ENCODE results near the gene HFM1. TPM values are rescaled to one million over a fixed set of nuclear protein-coding genes. Genes with fewer than 3 reads are reported as not detected.
"Not testable (repeated sequence)": the region's sequence is repeated elsewhere in the genome, so short reads cannot be mapped to it uniquely, and the experiment has no call there.

HFM1 gene
- total and polyA plus RNA-seq, 7 experiments from 2014 or later = not detected

GRCh38 chr1:91288843-91289553, 115.6 kb downstream of the HFM1 start:
- H3K27ac ChIP-seq (ENCODE audit: low read depth, low read length); H3K27ac Mint-ChIP-seq; H3K4me1 Mint-ChIP-seq; H3K27me3 ChIP-seq (ENCODE audit: control insufficient read depth in 2 of 2, insufficient read depth in 2 of 2, low read length in 2 of 2); H3K4me1 ChIP-seq (ENCODE audit: control insufficient read depth in 2 of 2, insufficient read depth in 2 of 2, low read length in 2 of 2); ATAC-seq; H3K9me3 ChIP-seq (ENCODE audit: control insufficient read depth in 2 of 3, low read length in 3 of 3); intact Hi-C loops (cut with micrococcal nuclease); H3K36me3 ChIP-seq (ENCODE audit: control insufficient read depth in 2 of 3, insufficient read depth in 3 of 3, low read length in 3 of 3); H3K4me3 ChIP-seq (ENCODE audit: low read length); DNase-seq; H3K36me3 Mint-ChIP-seq; CTCF ChIA-PET; POLR2A ChIA-PET; H3K4me3 Mint-ChIP-seq: not testable (repeated sequence)
- Mint-ChIP-seq H3K9me3 (peaks cover 0 to 12% (median 2%) of the 10 kb centered on the region in 11 donors), H3K27me3 (peaks cover 0 to 16% (median 4%) of the 10 kb centered on the region in 5 donors)

DNA sequence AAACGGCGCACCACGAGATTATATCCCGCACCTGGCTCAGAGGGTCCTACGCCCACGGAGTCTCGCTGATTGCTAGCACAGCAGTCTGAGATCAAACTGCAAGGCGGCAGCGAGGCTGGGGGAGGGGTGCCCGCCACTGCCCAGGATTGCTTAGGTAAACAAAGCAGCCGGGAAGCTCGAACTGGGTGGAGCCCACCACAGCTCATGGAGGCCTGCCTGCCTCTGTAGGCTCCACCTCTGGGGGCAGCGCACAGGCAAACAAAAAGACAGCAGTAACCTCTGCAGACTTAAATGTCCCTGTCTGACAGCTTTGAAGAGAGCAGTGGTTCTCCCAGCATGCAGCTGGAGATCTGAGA, 117.7 kb downstream of the HFM1 start:
- intact Hi-C loops (cut with micrococcal nuclease); H3K9me3 ChIP-seq (ENCODE audit: control insufficient read depth in 2 of 3, low read length in 3 of 3); ATAC-seq; H3K27me3 ChIP-seq (ENCODE audit: control insufficient read depth in 2 of 2, insufficient read depth in 2 of 2, low read length in 2 of 2); H3K4me1 ChIP-seq (ENCODE audit: control insufficient read depth in 2 of 2, insufficient read depth in 2 of 2, low read length in 2 of 2); DNase-seq; H3K36me3 ChIP-seq (ENCODE audit: control insufficient read depth in 2 of 3, insufficient read depth in 3 of 3, low read length in 3 of 3); H3K27ac Mint-ChIP-seq; H3K27ac ChIP-seq (ENCODE audit: low read depth, low read length); H3K4me3 Mint-ChIP-seq; H3K36me3 Mint-ChIP-seq; CTCF ChIA-PET; H3K4me3 ChIP-seq (ENCODE audit: low read length); H3K4me1 Mint-ChIP-seq; POLR2A ChIA-PET: not testable (repeated sequence)
- Mint-ChIP-seq H3K9me3 (peaks cover 0 to 11% (median 2%) of the 10 kb centered on the region in 11 donors), H3K27me3 (peaks cover 0 to 16% (median 4%) of the 10 kb centered on the region in 5 donors)

GRCh38 chr1:91286259-91286961, 118.2 kb downstream of the HFM1 start:
- DNase-seq; CTCF ChIA-PET; H3K4me3 ChIP-seq (ENCODE audit: low read length); H3K4me3 Mint-ChIP-seq; H3K36me3 Mint-ChIP-seq; H3K4me1 Mint-ChIP-seq; H3K4me1 ChIP-seq (ENCODE audit: control insufficient read depth in 2 of 2, insufficient read depth in 2 of 2, low read length in 2 of 2); H3K27ac ChIP-seq (ENCODE audit: low read depth, low read length); intact Hi-C loops (cut with micrococcal nuclease); H3K9me3 ChIP-seq (ENCODE audit: control insufficient read depth in 2 of 3, low read length in 3 of 3); ATAC-seq; H3K36me3 ChIP-seq (ENCODE audit: control insufficient read depth in 2 of 3, insufficient read depth in 3 of 3, low read length in 3 of 3); H3K27ac Mint-ChIP-seq; POLR2A ChIA-PET; H3K27me3 ChIP-seq (ENCODE audit: control insufficient read depth in 2 of 2, insufficient read depth in 2 of 2, low read length in 2 of 2); H3K9me3 Mint-ChIP-seq: not testable (repeated sequence)
- H3K27me3 Mint-ChIP-seq = peaks cover under 1 to 16% (median 4%) of the 10 kb centered on the region in 5 donors

DNA sequence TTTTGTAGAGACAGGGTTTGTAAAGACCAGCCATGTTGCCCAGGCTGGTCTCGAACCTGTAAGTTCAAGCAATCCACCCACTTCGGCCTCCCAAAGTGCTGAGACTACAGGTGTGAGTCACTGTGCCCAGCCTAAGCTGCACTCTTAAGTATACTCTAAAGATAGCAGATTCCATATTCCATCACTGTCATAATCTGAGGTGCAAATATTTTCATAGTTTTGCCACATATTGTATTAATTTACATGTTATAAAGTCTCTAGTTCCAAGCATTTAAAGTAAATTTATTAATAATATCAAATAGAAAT, 121.3 kb downstream of the HFM1 start:
- ATAC-seq (no peak), DNase-seq (no peak)
- ChIA-PET POLR2A (no interaction called here), CTCF (interaction anchor here (0.9 to 1.4 kb wide), 3 partner anchors 229 to 645 kb away, joined by 3 to 8 read pairs (median 5); no protein-coding TSS in a partner anchor)
- no peak overlapping the region for H3K27ac ChIP-seq (ENCODE audit: low read depth, low read length)
- Mint-ChIP-seq H3K36me3 (no peaks in the 10 kb centered on the region), H3K9me3 (peaks cover 0 to 1% (median 0%) of the 10 kb centered on the region in 11 donors), H3K4me1 (no peaks in the 10 kb centered on the region), H3K27me3 (peaks cover 4 to 13% (median 7%) of the 10 kb centered on the region in 5 donors), H3K4me3 (no peak overlapping the region), H3K27ac (no peak overlapping the region)
- no peaks in the 10 kb centered on the region for H3K36me3 ChIP-seq (ENCODE audit: control insufficient read depth in 2 of 3, insufficient read depth in 3 of 3, low read length in 3 of 3)
- no peaks in the 10 kb centered on the region for H3K27me3 ChIP-seq (ENCODE audit: control insufficient read depth in 2 of 2, insufficient read depth in 2 of 2, low read length in 2 of 2)
- intact Hi-C loops (cut with micrococcal nuclease) = loop anchor here (2.0 to 5.0 kb wide), 4 partner anchors 119 to 1339 kb away; partner anchors contain the start of genes CDC7 (in 1 of the 2) and HFM1 (in 1 of the 2)
- H3K4me1 ChIP-seq (ENCODE audit: control insufficient read depth in 2 of 2, insufficient read depth in 2 of 2, low read length in 2 of 2) = no peaks in the 10 kb centered on the region
- no peaks in the 10 kb centered on the region for H3K9me3 ChIP-seq (ENCODE audit: control insufficient read depth in 2 of 3, low read length in 3 of 3)
- H3K4me3 ChIP-seq (ENCODE audit: low read length) = no peak overlapping the region

DNA sequence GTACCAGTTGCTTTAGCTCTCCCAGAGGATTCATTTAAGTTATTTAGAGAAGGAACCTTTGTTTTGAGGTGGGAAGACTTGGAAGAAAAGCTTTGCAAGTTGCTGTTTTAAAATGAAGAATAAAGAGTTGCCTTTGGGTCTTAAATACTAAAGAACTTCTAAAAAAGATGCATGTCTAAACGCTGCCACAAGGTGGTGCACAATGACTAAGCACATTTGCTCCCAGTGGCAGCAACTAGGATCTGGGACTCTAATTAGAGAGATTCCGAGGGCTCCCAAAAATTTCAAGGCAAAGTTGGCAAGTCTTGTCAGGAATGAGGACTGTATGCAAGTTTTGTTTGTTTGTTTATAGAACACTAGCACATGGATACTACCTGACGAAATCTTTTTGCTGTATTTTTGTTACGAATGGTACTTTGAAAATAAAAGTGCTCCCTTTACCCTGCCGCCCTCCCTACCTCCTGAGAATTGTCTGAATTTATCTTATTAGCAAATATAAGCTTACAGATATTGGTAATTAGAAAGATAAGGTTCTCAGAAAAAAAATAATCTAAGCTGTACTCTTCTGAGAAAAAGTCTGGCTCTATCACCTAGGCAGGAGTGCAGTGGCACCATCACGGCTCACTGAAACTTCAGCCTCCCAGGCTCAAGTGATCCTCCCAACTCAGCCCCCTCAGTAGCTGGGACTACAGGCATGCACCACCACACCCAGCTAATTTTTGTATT, 121.8 kb downstream of the HFM1 start:
- Histone ChIP-seq H3K4me1 (ENCODE audit: control insufficient read depth in 2 of 2, insufficient read depth in 2 of 2, low read length in 2 of 2) (no peaks in the 10 kb centered on the region), H3K27me3 (ENCODE audit: control insufficient read depth in 2 of 2, insufficient read depth in 2 of 2, low read length in 2 of 2) (no peaks in the 10 kb centered on the region), H3K9me3 (ENCODE audit: control insufficient read depth in 2 of 3, low read length in 3 of 3) (no peaks in the 10 kb centered on the region), H3K36me3 (ENCODE audit: control insufficient read depth in 2 of 3, insufficient read depth in 3 of 3, low read length in 3 of 3) (no peaks in the 10 kb centered on the region), H3K4me3 (ENCODE audit: low read length) (no peak overlapping the region), H3K27ac (ENCODE audit: low read depth, low read length) (no peak overlapping the region)
- Mint-ChIP-seq H3K27ac (no peak overlapping the region), H3K27me3 (peaks cover 4 to 13% (median 7%) of the 10 kb centered on the region in 5 donors), H3K36me3 (no peaks in the 10 kb centered on the region), H3K4me3 (no peak overlapping the region), H3K9me3 (peaks cover 0 to 1% (median 0%) of the 10 kb centered on the region in 11 donors), H3K4me1 (no peaks in the 10 kb centered on the region)
- ChIA-PET POLR2A (no interaction called here), CTCF (interaction anchor here (0.7 to 1.4 kb wide), 5 partner anchors 229 to 649 kb away, joined by 3 to 8 read pairs (median 3); no protein-coding TSS in a partner anchor)
- ATAC-seq (peak; percentile 60), DNase-seq (peak in 8 of 9 donors; percentile 2 to 34 (median 22))
- intact Hi-C loops (cut with micrococcal nuclease) = loop anchor here (1.0 to 5.0 kb wide), 7 partner anchors 119 to 1340 kb away; partner anchors contain the start of genes CDC7 (in 1 of the 2) and HFM1 (in 1 of the 2)

DNA sequence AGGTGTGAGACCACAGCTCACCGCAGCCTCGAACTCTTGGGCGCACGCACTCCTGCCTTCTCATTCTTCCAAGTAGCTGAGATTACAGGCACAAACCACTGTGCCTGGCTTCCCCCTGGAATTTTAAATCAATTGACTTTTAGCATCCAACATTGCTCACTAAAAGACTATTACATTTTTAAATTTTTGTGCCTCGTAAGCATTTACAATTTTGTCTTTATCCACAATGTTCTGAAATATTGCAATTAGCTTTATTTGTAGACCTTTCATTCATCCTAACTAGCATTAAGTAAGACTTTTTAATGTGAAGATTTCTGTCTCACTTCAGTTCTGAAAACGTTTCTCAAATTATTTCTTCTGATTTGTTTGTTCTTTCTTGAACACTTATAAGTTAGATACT, 122.9 kb downstream of the HFM1 start:
- Histone ChIP-seq H3K27me3 (ENCODE audit: control insufficient read depth in 2 of 2, insufficient read depth in 2 of 2, low read length in 2 of 2) (no peaks in the 10 kb centered on the region), H3K9me3 (ENCODE audit: control insufficient read depth in 2 of 3, low read length in 3 of 3) (no peaks in the 10 kb centered on the region), H3K4me3 (ENCODE audit: low read length) (no peak overlapping the region), H3K27ac (ENCODE audit: low read depth, low read length) (no peak overlapping the region), H3K36me3 (ENCODE audit: control insufficient read depth in 2 of 3, insufficient read depth in 3 of 3, low read length in 3 of 3) (no peaks in the 10 kb centered on the region), H3K4me1 (ENCODE audit: control insufficient read depth in 2 of 2, insufficient read depth in 2 of 2, low read length in 2 of 2) (no peaks in the 10 kb centered on the region)
- H3K27ac Mint-ChIP-seq = no peak overlapping the region
- intact Hi-C loops (cut with micrococcal nuclease) = loop anchor here (1.0 to 5.0 kb wide), 7 partner anchors 121 to 1341 kb away; partner anchors contain the start of genes CDC7 (in 1 of the 2) and HFM1 (in 1 of the 2)
- H3K4me1 Mint-ChIP-seq = no peaks in the 10 kb centered on the region
- ATAC-seq (no peak), DNase-seq (no peak)
- ChIA-PET CTCF (interaction anchor here (0.6 kb wide), 1 partner anchor 639 kb away, joined by 3 read pairs; no protein-coding TSS in a partner anchor), POLR2A (no interaction called here)
- H3K36me3 Mint-ChIP-seq = no peaks in the 10 kb centered on the region
- H3K4me3 Mint-ChIP-seq = no peak overlapping the region
- no peaks in the 10 kb centered on the region for H3K9me3 Mint-ChIP-seq
- H3K27me3 Mint-ChIP-seq = peaks cover 0 to 10% (median 7%) of the 10 kb centered on the region in 5 donors
